ENCODE data around the gene ADAMTSL1. TPM values are rescaled to one million over a fixed set of nuclear protein-coding genes. Genes with fewer than 3 reads are reported as not detected.

Gene ADAMTSL1
- total and polyA plus RNA-seq, 2 experiments from 2014 or later, result 2.3 to 5.0 TPM

DNA sequence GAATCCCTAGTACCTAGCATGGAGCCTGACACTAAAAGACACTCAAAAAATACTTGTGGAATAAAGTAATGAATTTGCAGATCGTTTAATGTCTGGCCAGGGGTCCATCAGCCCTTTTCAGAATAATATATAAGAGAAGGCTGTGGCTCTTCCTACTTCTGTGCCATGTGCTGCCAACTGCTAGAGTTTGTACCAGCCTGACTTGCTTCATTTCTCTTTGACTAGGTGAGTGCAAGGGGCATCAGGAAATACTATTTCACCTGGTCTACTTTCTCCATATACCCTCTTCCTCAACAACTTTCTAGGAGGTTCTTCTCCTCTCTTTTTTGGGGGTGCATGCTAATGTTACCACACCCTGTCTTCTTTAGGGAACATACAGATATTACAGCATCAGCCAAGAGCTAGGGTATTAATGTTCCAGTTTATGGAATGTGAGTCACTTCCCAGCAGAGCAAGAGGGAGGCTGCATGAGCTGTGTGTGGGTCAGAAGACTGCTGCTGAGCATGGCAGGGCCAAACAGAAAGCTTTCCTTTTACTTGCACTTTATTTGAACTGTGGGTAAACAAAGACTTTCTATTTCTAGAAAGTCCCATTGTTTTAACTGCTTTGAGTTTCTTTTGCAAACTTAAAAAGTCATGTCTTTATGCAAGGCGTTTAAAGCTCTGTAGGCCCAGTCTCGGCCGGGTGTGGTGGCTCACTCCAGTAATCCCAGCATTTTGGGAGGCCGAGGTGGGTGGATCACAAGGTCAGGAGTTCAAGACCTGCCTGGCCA lies 158.9 kb downstream of the ADAMTSL1 start (continued):
- no peak for TF ChIP-seq EZH2phosphoT487 (IDR thresholded peaks at IDR 0.05; ENCODE audit: unreplicated experiment)
- TF ChIP-seq, protein P1, sequence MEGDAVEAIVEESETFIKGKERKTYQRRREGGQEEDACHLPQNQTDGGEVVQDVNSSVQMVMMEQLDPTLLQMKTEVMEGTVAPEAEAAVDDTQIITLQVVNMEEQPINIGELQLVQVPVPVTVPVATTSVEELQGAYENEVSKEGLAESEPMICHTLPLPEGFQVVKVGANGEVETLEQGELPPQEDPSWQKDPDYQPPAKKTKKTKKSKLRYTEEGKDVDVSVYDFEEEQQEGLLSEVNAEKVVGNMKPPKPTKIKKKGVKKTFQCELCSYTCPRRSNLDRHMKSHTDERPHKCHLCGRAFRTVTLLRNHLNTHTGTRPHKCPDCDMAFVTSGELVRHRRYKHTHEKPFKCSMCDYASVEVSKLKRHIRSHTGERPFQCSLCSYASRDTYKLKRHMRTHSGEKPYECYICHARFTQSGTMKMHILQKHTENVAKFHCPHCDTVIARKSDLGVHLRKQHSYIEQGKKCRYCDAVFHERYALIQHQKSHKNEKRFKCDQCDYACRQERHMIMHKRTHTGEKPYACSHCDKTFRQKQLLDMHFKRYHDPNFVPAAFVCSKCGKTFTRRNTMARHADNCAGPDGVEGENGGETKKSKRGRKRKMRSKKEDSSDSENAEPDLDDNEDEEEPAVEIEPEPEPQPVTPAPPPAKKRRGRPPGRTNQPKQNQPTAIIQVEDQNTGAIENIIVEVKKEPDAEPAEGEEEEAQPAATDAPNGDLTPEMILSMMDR (conservative IDR thresholded peaks at IDR 0.05; ENCODE audit: low read depth in 2 of 2), result no peak
- TF ChIP-seq ZNF114 (CRISPR knock-in tag; IDR thresholded peaks at IDR 0.05), result no peak
- TF ChIP-seq, protein P2, sequence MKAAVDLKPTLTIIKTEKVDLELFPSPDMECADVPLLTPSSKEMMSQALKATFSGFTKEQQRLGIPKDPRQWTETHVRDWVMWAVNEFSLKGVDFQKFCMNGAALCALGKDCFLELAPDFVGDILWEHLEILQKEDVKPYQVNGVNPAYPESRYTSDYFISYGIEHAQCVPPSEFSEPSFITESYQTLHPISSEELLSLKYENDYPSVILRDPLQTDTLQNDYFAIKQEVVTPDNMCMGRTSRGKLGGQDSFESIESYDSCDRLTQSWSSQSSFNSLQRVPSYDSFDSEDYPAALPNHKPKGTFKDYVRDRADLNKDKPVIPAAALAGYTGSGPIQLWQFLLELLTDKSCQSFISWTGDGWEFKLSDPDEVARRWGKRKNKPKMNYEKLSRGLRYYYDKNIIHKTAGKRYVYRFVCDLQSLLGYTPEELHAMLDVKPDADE (IDR thresholded peaks at IDR 0.05), result no peak

DNA sequence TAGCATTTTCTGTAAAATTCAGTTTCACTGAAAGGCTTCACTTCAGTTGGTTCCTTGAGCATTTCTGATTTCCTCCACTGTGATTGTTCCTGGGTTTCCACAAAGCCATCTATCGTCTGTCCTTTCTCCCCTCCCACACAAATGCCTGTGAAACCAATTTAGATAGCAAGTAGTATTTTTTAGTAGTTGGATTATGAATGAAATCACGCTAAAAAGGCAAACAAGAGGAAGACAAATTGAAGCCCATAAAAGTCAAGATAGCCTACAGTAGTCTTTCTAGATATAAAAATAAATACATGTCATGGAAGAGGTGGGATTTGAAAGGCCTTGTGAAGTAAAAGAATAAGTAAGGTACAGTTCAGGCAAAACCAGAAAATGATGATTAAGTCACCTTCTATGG lies 162.8 kb downstream of the ADAMTSL1 start:
- Histone ChIP-seq H3K36me3 (ENCODE audit: insufficient read depth) (no peaks in the 10 kb centered on the region), H3K27ac (ENCODE audit: low read depth) (no peak overlapping the region), H3K4me2 (no peak overlapping the region), H3F3A (replicated peaks; ENCODE audit: low read depth) (no peaks in the 10 kb centered on the region), H3K4me3 (no peak overlapping the region), H4K20me1 (replicated peaks; ENCODE audit: insufficient read depth) (no peaks in the 10 kb centered on the region), H3K9me2 (ENCODE audit: insufficient read depth) (no peaks in the 10 kb centered on the region), H2AFZ (no peak overlapping the region), H3K27me3 (ENCODE audit: insufficient read depth) (no peaks in the 10 kb centered on the region), H3K4me1 (ENCODE audit: insufficient read depth) (no peaks in the 10 kb centered on the region), H3K79me2 (replicated peaks; ENCODE audit: insufficient read depth) (no peaks in the 10 kb centered on the region)
- Mint-ChIP-seq H3K27me3 (ENCODE audit: insufficient read depth, low read depth, poor library complexity) (peaks cover 2% of the 10 kb centered on the region), H3K4me1 (no peaks in the 10 kb centered on the region), H3K4me3 (no peak overlapping the region), H3K36me3 (ENCODE audit: low read depth) (no peaks in the 10 kb centered on the region), H3K9me3 (no peaks in the 10 kb centered on the region), H3K27ac (no peak overlapping the region)
- ATAC-seq (no peak), DNase-seq (ENCODE audit: low spot score) (no peak)
- TF ChIP-seq, protein P2 (IDR thresholded peaks at IDR 0.05), result no peak
- TF ChIP-seq ZNF114 (CRISPR knock-in tag; IDR thresholded peaks at IDR 0.05) (no peak), POLR2AphosphoS5 (IDR thresholded peaks at IDR 0.05; ENCODE audit: low read depth) (no peak), STAT1 (IDR thresholded peaks at IDR 0.05; ENCODE audit: unreplicated experiment) (no peak), EZH2 (IDR thresholded peaks at IDR 0.05; ENCODE audit: low read depth, unreplicated experiment) (no peak), NANOG (IDR thresholded peaks at IDR 0.05; ENCODE audit: borderline replicate concordance) (no peak)
- TF ChIP-seq, protein P3, sequence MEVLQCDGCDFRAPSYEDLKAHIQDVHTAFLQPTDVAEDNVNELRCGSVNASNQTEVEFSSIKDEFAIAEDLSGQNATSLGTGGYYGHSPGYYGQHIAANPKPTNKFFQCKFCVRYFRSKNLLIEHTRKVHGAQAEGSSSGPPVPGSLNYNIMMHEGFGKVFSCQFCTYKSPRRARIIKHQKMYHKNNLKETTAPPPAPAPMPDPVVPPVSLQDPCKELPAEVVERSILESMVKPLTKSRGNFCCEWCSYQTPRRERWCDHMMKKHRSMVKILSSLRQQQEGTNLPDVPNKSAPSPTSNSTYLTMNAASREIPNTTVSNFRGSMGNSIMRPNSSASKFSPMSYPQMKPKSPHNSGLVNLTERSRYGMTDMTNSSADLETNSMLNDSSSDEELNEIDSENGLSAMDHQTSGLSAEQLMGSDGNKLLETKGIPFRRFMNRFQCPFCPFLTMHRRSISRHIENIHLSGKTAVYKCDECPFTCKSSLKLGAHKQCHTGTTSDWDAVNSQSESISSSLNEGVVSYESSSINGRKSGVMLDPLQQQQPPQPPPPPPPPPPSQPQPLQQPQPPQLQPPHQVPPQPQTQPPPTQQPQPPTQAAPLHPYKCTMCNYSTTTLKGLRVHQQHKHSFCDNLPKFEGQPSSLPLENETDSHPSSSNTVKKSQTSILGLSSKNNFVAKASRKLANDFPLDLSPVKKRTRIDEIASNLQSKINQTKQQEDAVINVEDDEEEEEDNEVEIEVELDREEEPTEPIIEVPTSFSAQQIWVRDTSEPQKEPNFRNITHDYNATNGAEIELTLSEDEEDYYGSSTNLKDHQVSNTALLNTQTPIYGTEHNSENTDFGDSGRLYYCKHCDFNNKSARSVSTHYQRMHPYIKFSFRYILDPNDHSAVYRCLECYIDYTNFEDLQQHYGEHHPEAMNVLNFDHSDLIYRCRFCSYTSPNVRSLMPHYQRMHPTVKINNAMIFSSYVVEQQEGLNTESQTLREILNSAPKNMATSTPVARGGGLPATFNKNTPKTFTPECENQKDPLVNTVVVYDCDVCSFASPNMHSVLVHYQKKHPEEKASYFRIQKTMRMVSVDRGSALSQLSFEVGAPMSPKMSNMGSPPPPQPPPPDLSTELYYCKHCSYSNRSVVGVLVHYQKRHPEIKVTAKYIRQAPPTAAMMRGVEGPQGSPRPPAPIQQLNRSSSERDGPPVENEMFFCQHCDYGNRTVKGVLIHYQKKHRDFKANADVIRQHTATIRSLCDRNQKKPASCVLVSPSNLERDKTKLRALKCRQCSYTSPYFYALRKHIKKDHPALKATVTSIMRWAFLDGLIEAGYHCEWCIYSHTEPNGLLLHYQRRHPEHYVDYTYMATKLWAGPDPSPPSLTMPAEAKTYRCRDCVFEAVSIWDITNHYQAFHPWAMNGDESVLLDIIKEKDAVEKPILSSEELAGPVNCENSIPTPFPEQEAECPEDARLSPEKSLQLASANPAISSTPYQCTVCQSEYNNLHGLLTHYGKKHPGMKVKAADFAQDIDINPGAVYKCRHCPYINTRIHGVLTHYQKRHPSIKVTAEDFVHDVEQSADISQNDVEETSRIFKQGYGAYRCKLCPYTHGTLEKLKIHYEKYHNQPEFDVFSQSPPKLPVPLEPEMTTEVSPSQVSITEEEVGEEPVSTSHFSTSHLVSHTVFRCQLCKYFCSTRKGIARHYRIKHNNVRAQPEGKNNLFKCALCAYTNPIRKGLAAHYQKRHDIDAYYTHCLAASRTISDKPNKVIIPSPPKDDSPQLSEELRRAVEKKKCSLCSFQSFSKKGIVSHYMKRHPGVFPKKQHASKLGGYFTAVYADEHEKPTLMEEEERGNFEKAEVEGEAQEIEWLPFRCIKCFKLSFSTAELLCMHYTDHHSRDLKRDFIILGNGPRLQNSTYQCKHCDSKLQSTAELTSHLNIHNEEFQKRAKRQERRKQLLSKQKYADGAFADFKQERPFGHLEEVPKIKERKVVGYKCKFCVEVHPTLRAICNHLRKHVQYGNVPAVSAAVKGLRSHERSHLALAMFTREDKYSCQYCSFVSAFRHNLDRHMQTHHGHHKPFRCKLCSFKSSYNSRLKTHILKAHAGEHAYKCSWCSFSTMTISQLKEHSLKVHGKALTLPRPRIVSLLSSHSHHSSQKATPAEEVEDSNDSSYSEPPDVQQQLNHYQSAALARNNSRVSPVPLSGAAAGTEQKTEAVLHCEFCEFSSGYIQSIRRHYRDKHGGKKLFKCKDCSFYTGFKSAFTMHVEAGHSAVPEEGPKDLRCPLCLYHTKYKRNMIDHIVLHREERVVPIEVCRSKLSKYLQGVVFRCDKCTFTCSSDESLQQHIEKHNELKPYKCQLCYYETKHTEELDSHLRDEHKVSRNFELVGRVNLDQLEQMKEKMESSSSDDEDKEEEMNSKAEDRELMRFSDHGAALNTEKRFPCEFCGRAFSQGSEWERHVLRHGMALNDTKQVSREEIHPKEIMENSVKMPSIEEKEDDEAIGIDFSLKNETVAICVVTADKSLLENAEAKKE (CRISPR knock-in tag; IDR thresholded peaks at IDR 0.05), result no peak
- TF ChIP-seq, protein P4, sequence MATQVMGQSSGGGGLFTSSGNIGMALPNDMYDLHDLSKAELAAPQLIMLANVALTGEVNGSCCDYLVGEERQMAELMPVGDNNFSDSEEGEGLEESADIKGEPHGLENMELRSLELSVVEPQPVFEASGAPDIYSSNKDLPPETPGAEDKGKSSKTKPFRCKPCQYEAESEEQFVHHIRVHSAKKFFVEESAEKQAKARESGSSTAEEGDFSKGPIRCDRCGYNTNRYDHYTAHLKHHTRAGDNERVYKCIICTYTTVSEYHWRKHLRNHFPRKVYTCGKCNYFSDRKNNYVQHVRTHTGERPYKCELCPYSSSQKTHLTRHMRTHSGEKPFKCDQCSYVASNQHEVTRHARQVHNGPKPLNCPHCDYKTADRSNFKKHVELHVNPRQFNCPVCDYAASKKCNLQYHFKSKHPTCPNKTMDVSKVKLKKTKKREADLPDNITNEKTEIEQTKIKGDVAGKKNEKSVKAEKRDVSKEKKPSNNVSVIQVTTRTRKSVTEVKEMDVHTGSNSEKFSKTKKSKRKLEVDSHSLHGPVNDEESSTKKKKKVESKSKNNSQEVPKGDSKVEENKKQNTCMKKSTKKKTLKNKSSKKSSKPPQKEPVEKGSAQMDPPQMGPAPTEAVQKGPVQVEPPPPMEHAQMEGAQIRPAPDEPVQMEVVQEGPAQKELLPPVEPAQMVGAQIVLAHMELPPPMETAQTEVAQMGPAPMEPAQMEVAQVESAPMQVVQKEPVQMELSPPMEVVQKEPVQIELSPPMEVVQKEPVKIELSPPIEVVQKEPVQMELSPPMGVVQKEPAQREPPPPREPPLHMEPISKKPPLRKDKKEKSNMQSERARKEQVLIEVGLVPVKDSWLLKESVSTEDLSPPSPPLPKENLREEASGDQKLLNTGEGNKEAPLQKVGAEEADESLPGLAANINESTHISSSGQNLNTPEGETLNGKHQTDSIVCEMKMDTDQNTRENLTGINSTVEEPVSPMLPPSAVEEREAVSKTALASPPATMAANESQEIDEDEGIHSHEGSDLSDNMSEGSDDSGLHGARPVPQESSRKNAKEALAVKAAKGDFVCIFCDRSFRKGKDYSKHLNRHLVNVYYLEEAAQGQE (IDR thresholded peaks at IDR 0.05; ENCODE audit: unreplicated experiment), result no peak
